NCI-H1092 (cell line): ENCODE data around the gene CTNNA3.
"Not testable (repeated sequence)": the region's sequence is repeated elsewhere in the genome, so short reads cannot be mapped to it uniquely, and the experiment has no call there.

Source experiments
- DNase-seq: peaks from one replicate; lab custom pipeline; 2025; lab: John Stamatoyannopoulos, UW

CTNNA3 gene

GRCh38 chr10:67246066-67246555 is 449.9 kb downstream of the CTNNA3 start:
- DNase-seq: no peak

GRCh38 chr10:67242528-67242927 is 453.5 kb downstream of the CTNNA3 start:
- DNase-seq: no peak

- no peak for DNase-seq
Measured at GRCh38 chr10:67241451-67241850, 454.5 kb downstream of the CTNNA3 start.

GRCh38 chr10:67239864-67240497 is 456.0 kb downstream of the CTNNA3 start:
- DNase-seq: no peak

- DNase-seq: not testable (repeated sequence)
Measured at GRCh38 chr10:67230680-67231500, 465.1 kb downstream of the CTNNA3 start.

- DNase-seq: no peak
Measured at GRCh38 chr10:67225226-67225625, 470.8 kb downstream of the CTNNA3 start.

- no peak for DNase-seq
Measured at GRCh38 chr10:67224553-67224952, 471.4 kb downstream of the CTNNA3 start.

- DNase-seq: no peak
Measured at GRCh38 chr10:67222934-67223333, 473.1 kb downstream of the CTNNA3 start.

GRCh38 chr10:67221939-67222494 is 474.0 kb downstream of the CTNNA3 start:
- DNase-seq: no peak

GRCh38 chr10:67211680-67212079 is 484.3 kb downstream of the CTNNA3 start:
- DNase-seq: no peak

- not testable (repeated sequence) for DNase-seq
Measured at GRCh38 chr10:67207923-67208322, 488.1 kb downstream of the CTNNA3 start.

GRCh38 chr10:67200913-67201564 is 495.0 kb downstream of the CTNNA3 start:
- DNase-seq: no peak

GRCh38 chr10:67175354-67175753 is 520.6 kb downstream of the CTNNA3 start:
- DNase-seq: no peak

- no peak for DNase-seq
Measured at GRCh38 chr10:67173787-67174186, 522.2 kb downstream of the CTNNA3 start.

- no peak for DNase-seq
Measured at GRCh38 chr10:67171970-67172369, 524.0 kb downstream of the CTNNA3 start.

GRCh38 chr10:67156239-67156638 is 539.8 kb downstream of the CTNNA3 start:
- DNase-seq: no peak

- no peak for DNase-seq
Measured at GRCh38 chr10:67151471-67151870, 544.5 kb downstream of the CTNNA3 start.

GRCh38 chr10:67144530-67144929 is 551.5 kb downstream of the CTNNA3 start:
- no peak for DNase-seq

GRCh38 chr10:67141300-67141699 is 554.7 kb downstream of the CTNNA3 start:
- no peak for DNase-seq

GRCh38 chr10:67140641-67141040 is 555.4 kb downstream of the CTNNA3 start:
- DNase-seq: no peak

GRCh38 chr10:67127441-67127840 is 568.6 kb downstream of the CTNNA3 start:
- no peak for DNase-seq

GRCh38 chr10:67119651-67120050 is 576.3 kb downstream of the CTNNA3 start:
- no peak for DNase-seq

GRCh38 chr10:67115972-67116371 is 580.0 kb downstream of the CTNNA3 start:
- no peak for DNase-seq
